Smooth muscle cell (in vitro differentiated cells): ENCODE measurements around the gene PLAAT5. TPM values are rescaled to one million over a fixed set of nuclear protein-coding genes. Genes with fewer than 3 reads are reported as not detected.
"Not testable (repeated sequence)": the region's sequence is repeated elsewhere in the genome, so short reads cannot be mapped to it uniquely, and the experiment has no call there.

Experiments used
- DNase-seq: peaks from one replicate; lab custom pipeline; 2025; ENCODE audit not compliant: unreplicated experiment; lab: John Stamatoyannopoulos, UW
- H2AFZ ChIP-seq: fragments of 200-600 bp; sonication (generic); 2 replicates; pipeline ENCODE4 v1.6.0; 2016; ENCODE audit warnings: antibody characterized with exemption, low read depth, mild to moderate bottlenecking
- H3F3A ChIP-seq: fragments of 200-600 bp; sonication (generic); 2 replicates; pipeline ENCODE4 v1.6.0; 2017; ENCODE audit warnings: antibody characterized with exemption, low read depth
- H3K27ac ChIP-seq: fragments of 200-600 bp; sonication (generic); 2 replicates; pipeline ENCODE4 v1.5.1; 2016; ENCODE audit warnings: low read depth, mild to moderate bottlenecking
- H3K27me3 ChIP-seq: fragments of 200-600 bp; sonication (generic); 2 replicates; pipeline ENCODE4 v1.6.1; 2016; ENCODE audit warnings: low read depth, mild to moderate bottlenecking
- H3K36me3 ChIP-seq: fragments of 200-600 bp; sonication (generic); 2 replicates; pipeline ENCODE4 v1.5.1; 2016; ENCODE audit warnings: low read depth
- H3K4me1 ChIP-seq: fragments of 200-600 bp; sonication (generic); 2 replicates; pipeline ENCODE4 v1.5.1; 2016; ENCODE audit warnings: low read depth
- H3K4me2 ChIP-seq: fragments of 200-600 bp; sonication (generic); 2 replicates; pipeline ENCODE4 v1.6.0; 2016; ENCODE audit warnings: mild to moderate bottlenecking
- H3K4me3 ChIP-seq: fragments of 200-600 bp; sonication (generic); 2 replicates; pipeline ENCODE4 v1.5.1; 2016; ENCODE audit warnings: mild to moderate bottlenecking
- H3K79me2 ChIP-seq: fragments of 200-600 bp; sonication (generic); 2 replicates; pipeline ENCODE4 v1.6.0; 2016; ENCODE audit warnings: low read depth, mild to moderate bottlenecking
- H3K9ac ChIP-seq: fragments of 200-600 bp; sonication (generic); 2 replicates; pipeline ENCODE4 v1.6.0; 2016; ENCODE audit warnings: low read depth
- H3K9me3 ChIP-seq: fragments of 200-600 bp; sonication (generic); replicated peaks from 2 replicates; pipeline ENCODE4 v1.5.1; 2016; ENCODE audit warnings: low read depth
- H4K20me1 ChIP-seq: fragments of 200-600 bp; sonication (generic); 2 replicates; pipeline ENCODE4 v1.6.0; 2016; ENCODE audit warnings: low read depth
- CTCF ChIP-seq: fragments of 200-600 bp; sonication (generic); IDR thresholded peaks from 2 replicates; pipeline ENCODE4 v1.5.1; 2017; ENCODE audit warnings: borderline replicate concordance, mild to moderate bottlenecking, antibody characterized with exemption; ENCODE audit not compliant: insufficient read depth, poor library complexity, severe bottlenecking
- WGBS: methylation state at CpG from one replicate; pipeline ENCODE4 v1.1.7; 2016; ENCODE audit warnings: low lambda C conversion rate; 5-methylcytosine and 5-hydroxymethylcytosine counted together
- polyA plus RNA-seq: library from polyadenylated mRNA; unstranded; fragments of >200 nt; fragmentation: Nextera tagmentation; extraction: Ambion mirVana; gene quantifications from 2 replicates; pipeline ENCODE4 v1.2.1, GENCODE V29; 2016
- total RNA-seq: library from RNA; depleted of rRNA; stranded (reverse); fragments of >200 nt; gene quantifications from 2 replicates; pipeline ENCODE4 v1.2.3, GENCODE V29; 2014

The PLAAT5 gene
- total and polyA plus RNA-seq, 2 experiments from 2014 or later = 0.04 TPM; not detected in 1

GRCh38 chr11:63532117-63532516, 41.1 kb upstream of the PLAAT5 start:
- H3K4me1 ChIP-seq = peaks cover 22% of the 10 kb centered on the region
- no peaks in the 10 kb centered on the region for H4K20me1 ChIP-seq
- 48% methylated on average over 2 of the region's 2 CpGs for WGBS
- no peak for TF ChIP-seq CTCF
- H3K9ac ChIP-seq = no peak overlapping the region
- no peak for DNase-seq
- no peak overlapping the region for H3K4me2 ChIP-seq
- H3K36me3 ChIP-seq = no peaks in the 10 kb centered on the region
- peaks cover 20% of the 10 kb centered on the region for H3K27me3 ChIP-seq
- H3K27ac ChIP-seq = no peak overlapping the region
- no peak overlapping the region for H2AFZ ChIP-seq
- no peak overlapping the region for H3K4me3 ChIP-seq
- H3K9me3 ChIP-seq = no peaks in the 10 kb centered on the region
- H3F3A ChIP-seq = no peaks in the 10 kb centered on the region
- H3K79me2 ChIP-seq = no peaks in the 10 kb centered on the region

GRCh38 chr11:63531074-63531792, 40.3 kb upstream of the PLAAT5 start:
- H3K36me3 ChIP-seq, H3K79me2 ChIP-seq, H3K4me3 ChIP-seq, DNase-seq, H3K27ac ChIP-seq, H3K9ac ChIP-seq, H2AFZ ChIP-seq, H3K4me2 ChIP-seq, H3K9me3 ChIP-seq, H3F3A ChIP-seq, H4K20me1 ChIP-seq: not testable (repeated sequence)
- H3K27me3 ChIP-seq = peaks cover 20% of the 10 kb centered on the region
- peaks cover 22% of the 10 kb centered on the region for H3K4me1 ChIP-seq
- WGBS = 73% methylated on average over 4 of the region's 6 CpGs

- TF ChIP-seq CTCF = no peak
- no peak overlapping the region for H3K9ac ChIP-seq
- no peak overlapping the region for H2AFZ ChIP-seq
- WGBS = 91% methylated on average over 2 of the region's 2 CpGs
- H3F3A ChIP-seq = no peaks in the 10 kb centered on the region
- H3K4me2 ChIP-seq = no peak overlapping the region
- H3K27ac ChIP-seq = no peak overlapping the region
- H4K20me1 ChIP-seq = no peaks in the 10 kb centered on the region
- no peaks in the 10 kb centered on the region for H3K9me3 ChIP-seq
- no peak overlapping the region for H3K4me3 ChIP-seq
- no peak for DNase-seq
- no peaks in the 10 kb centered on the region for H3K36me3 ChIP-seq
- H3K27me3 ChIP-seq = peaks cover 20% of the 10 kb centered on the region
- peaks cover 22% of the 10 kb centered on the region for H3K4me1 ChIP-seq
- H3K79me2 ChIP-seq = no peaks in the 10 kb centered on the region
Measured at GRCh38 chr11:63530021-63530420, 39.1 kb upstream of the PLAAT5 start.

- H3K9ac ChIP-seq, H3K4me2 ChIP-seq, H3K36me3 ChIP-seq, H3K9me3 ChIP-seq, H3K79me2 ChIP-seq, H2AFZ ChIP-seq, H3K4me3 ChIP-seq, H4K20me1 ChIP-seq, DNase-seq, H3K27ac ChIP-seq, H3F3A ChIP-seq: not testable (repeated sequence)
- 49% methylated on average over 6 of the region's 6 CpGs for WGBS
- Histone ChIP-seq H3K4me1 (peaks cover 22% of the 10 kb centered on the region), H3K27me3 (peaks cover 20% of the 10 kb centered on the region)
Measured at GRCh38 chr11:63529373-63529772, 38.4 kb upstream of the PLAAT5 start.

GRCh38 chr11:63528729-63529278, 37.8 kb upstream of the PLAAT5 start:
- not testable (repeated sequence) for H3K9ac ChIP-seq, H3K9me3 ChIP-seq, H3K4me2 ChIP-seq, H4K20me1 ChIP-seq, H3K79me2 ChIP-seq, H3F3A ChIP-seq, H2AFZ ChIP-seq, H3K36me3 ChIP-seq, H3K4me3 ChIP-seq, DNase-seq, H3K27ac ChIP-seq
- 50% methylated on average over 1 of the region's 3 CpGs for WGBS
- H3K4me1 ChIP-seq = peaks cover 22% of the 10 kb centered on the region
- peaks cover 20% of the 10 kb centered on the region for H3K27me3 ChIP-seq

- Histone ChIP-seq H3K27me3 (peaks cover 20% of the 10 kb centered on the region), H3K4me1 (peaks cover 22% of the 10 kb centered on the region)
- not testable (repeated sequence) for H3K36me3 ChIP-seq, H3K4me3 ChIP-seq, H3K79me2 ChIP-seq, H4K20me1 ChIP-seq, H3K9me3 ChIP-seq, H3F3A ChIP-seq, H3K4me2 ChIP-seq, H3K27ac ChIP-seq, H2AFZ ChIP-seq, DNase-seq, H3K9ac ChIP-seq
- 6% methylated on average over 7 of the region's 11 CpGs for WGBS
Measured at GRCh38 chr11:63528156-63528555, 37.2 kb upstream of the PLAAT5 start.
